ENCODE data around the gene KRT81. TPM values are rescaled to one million over a fixed set of nuclear protein-coding genes. Genes with fewer than 3 reads are reported as not detected.
"Not testable (repeated sequence)": the region's sequence is repeated elsewhere in the genome, so short reads cannot be mapped to it uniquely, and the experiment has no call there.

The KRT81 gene
- total RNA-seq, 1 experiment from 2014 or later = 0.70 TPM

DNA sequence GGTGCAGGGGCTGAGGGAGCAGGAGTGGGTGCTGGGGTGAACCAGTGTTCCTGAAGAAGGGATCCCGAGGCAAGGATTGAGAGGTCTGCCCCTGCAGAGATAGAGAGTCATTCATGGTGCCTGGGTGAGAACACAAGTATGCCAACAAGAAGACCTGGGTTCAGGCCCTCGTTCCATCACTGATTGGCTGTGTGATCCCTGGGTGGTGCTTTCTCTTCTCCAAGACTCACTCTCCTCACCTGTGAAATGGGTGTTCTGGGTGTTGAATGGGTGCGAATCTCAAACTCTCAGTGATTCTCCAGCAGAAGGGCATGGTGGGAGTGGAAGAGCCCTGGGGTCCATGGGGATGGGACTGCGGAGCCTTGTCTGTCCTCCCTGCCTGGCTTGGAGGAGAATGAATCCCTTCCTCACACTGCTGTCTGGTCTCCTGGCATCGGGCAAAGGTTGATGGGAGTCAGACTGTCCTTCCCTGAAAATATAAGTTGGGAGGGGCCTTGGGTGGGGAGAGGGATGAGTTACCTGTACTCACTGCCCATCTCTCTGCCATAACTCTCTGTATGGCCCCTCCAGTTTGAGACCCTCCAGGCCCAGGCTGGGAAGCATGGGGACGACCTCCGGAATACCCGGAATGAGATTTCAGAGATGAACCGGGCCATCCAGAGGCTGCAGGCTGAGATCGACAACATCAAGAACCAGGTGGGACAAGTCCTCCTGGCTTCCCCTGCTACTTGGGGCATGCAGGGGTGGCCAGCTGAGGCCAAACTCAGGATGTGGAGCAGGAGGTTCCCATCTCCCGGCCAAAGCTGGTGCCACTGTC lies 48.7 kb downstream of the KRT81 start:
- TF ChIP-seq SP1 (CRISPR knock-in tag; conservative IDR thresholded peaks at IDR 0.05) (no peak), KAT7 (CRISPR knock-in tag; IDR thresholded peaks at IDR 0.05; ENCODE audit: borderline replicate concordance) (no peak), RORB (CRISPR knock-in tag; IDR thresholded peaks at IDR 0.05) (no peak)
- H3K4me3 Mint-ChIP-seq = no peak overlapping the region
- H3K27ac Mint-ChIP-seq = no peak overlapping the region
- POLR2A ChIA-PET = no interaction called here
- no peaks in the 10 kb centered on the region for H3K9me3 Mint-ChIP-seq
- CTCF ChIA-PET = interaction anchor here (1.2 to 6.3 kb wide), 5 partner anchors 17 to 36 kb away, joined by 3 to 48 read pairs (median 7); no protein-coding TSS in a partner anchor
- no peak for ATAC-seq
- no peaks in the 10 kb centered on the region for H3K36me3 Mint-ChIP-seq
- peaks cover 43% of the 10 kb centered on the region for H3K4me1 Mint-ChIP-seq
- DNase-seq (ENCODE audit: low spot score) = no peak
- H3K27me3 Mint-ChIP-seq (ENCODE audit: low read depth) = 0 out of 2 replicates have a peak, but pooled peaks cover 3% of the 10 kb centered on the region

DNA sequence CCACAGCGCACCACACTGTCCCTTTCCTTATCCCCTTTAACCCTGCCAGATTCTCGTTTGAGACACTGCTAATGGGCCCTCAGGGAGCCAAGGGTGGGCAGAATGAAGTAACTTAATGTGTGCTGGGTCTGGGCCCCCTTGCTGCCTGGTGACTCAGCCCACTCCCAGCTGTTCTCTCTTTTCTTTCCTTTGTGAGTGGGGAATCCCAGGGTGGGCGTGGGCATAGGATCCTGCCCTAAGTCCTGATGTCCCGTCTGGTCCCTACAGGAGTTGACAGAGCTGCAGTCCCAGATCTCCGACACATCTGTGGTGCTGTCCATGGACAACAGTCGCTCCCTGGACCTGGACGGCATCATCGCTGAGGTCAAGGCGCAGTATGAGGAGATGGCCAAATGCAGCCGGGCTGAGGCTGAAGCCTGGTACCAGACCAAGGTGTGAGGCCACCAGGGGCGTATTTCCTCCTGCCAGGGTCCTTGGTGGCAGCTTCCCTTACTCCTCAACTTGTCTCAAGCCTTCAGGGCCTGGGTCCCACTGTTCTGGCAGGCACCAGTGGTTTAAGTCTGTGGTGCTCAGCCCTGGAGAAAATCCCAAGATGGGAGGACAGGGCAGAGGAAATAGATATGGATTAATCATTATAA lies 50.0 kb downstream of the KRT81 start:
- ChIA-PET CTCF (interaction anchor here (0.6 to 6.3 kb wide), 7 partner anchors 9 to 624 kb away, joined by 3 to 48 read pairs (median 3); no protein-coding TSS in a partner anchor), POLR2A (no interaction called here)
- Mint-ChIP-seq H3K4me3 (no peak overlapping the region), H3K27ac (no peak overlapping the region), H3K4me1 (peaks cover 41% of the 10 kb centered on the region), H3K9me3 (no peaks in the 10 kb centered on the region), H3K27me3 (ENCODE audit: low read depth) (no peaks in the 10 kb centered on the region; the same call in 1 of the 2 replicates), H3K36me3 (no peaks in the 10 kb centered on the region)
- no peak for DNase-seq (ENCODE audit: low spot score)
- TF ChIP-seq GRHL2 (CRISPR knock-in tag; IDR thresholded peaks at IDR 0.05; ENCODE audit: insufficient replicate concordance, severe bottlenecking) (no peak), NFE2L1 (CRISPR knock-in tag; IDR thresholded peaks at IDR 0.05) (no peak), MYBL2 (CRISPR knock-in tag; IDR thresholded peaks at IDR 0.05) (no peak), SMAD3 (CRISPR knock-in tag; IDR thresholded peaks at IDR 0.05; ENCODE audit: borderline replicate concordance) (no peak), PRRX2 (CRISPR knock-in tag; IDR thresholded peaks at IDR 0.05) (no peak), RORB (CRISPR knock-in tag; IDR thresholded peaks at IDR 0.05) (no peak), TCF7 (CRISPR knock-in tag; IDR thresholded peaks at IDR 0.05; ENCODE audit: low read depth) (no peak), TEAD4 (CRISPR knock-in tag; IDR thresholded peaks at IDR 0.05) (no peak), RELA (CRISPR knock-in tag; IDR thresholded peaks at IDR 0.05; ENCODE audit: borderline replicate concordance) (no peak)
- TF ChIP-seq, protein P1, sequence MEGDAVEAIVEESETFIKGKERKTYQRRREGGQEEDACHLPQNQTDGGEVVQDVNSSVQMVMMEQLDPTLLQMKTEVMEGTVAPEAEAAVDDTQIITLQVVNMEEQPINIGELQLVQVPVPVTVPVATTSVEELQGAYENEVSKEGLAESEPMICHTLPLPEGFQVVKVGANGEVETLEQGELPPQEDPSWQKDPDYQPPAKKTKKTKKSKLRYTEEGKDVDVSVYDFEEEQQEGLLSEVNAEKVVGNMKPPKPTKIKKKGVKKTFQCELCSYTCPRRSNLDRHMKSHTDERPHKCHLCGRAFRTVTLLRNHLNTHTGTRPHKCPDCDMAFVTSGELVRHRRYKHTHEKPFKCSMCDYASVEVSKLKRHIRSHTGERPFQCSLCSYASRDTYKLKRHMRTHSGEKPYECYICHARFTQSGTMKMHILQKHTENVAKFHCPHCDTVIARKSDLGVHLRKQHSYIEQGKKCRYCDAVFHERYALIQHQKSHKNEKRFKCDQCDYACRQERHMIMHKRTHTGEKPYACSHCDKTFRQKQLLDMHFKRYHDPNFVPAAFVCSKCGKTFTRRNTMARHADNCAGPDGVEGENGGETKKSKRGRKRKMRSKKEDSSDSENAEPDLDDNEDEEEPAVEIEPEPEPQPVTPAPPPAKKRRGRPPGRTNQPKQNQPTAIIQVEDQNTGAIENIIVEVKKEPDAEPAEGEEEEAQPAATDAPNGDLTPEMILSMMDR (IDR thresholded peaks at IDR 0.05) = no peak
- TF ChIP-seq, protein P2, sequence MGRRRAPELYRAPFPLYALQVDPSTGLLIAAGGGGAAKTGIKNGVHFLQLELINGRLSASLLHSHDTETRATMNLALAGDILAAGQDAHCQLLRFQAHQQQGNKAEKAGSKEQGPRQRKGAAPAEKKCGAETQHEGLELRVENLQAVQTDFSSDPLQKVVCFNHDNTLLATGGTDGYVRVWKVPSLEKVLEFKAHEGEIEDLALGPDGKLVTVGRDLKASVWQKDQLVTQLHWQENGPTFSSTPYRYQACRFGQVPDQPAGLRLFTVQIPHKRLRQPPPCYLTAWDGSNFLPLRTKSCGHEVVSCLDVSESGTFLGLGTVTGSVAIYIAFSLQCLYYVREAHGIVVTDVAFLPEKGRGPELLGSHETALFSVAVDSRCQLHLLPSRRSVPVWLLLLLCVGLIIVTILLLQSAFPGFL (CRISPR knock-in tag; IDR thresholded peaks at IDR 0.05; ENCODE audit: borderline replicate concordance) = no peak
- TF ChIP-seq, protein P3, sequence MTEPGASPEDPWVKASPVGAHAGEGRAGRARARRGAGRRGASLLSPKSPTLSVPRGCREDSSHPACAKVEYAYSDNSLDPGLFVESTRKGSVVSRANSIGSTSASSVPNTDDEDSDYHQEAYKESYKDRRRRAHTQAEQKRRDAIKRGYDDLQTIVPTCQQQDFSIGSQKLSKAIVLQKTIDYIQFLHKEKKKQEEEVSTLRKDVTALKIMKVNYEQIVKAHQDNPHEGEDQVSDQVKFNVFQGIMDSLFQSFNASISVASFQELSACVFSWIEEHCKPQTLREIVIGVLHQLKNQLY (CRISPR knock-in tag; IDR thresholded peaks at IDR 0.05) = no peak
- TF ChIP-seq, protein P4, sequence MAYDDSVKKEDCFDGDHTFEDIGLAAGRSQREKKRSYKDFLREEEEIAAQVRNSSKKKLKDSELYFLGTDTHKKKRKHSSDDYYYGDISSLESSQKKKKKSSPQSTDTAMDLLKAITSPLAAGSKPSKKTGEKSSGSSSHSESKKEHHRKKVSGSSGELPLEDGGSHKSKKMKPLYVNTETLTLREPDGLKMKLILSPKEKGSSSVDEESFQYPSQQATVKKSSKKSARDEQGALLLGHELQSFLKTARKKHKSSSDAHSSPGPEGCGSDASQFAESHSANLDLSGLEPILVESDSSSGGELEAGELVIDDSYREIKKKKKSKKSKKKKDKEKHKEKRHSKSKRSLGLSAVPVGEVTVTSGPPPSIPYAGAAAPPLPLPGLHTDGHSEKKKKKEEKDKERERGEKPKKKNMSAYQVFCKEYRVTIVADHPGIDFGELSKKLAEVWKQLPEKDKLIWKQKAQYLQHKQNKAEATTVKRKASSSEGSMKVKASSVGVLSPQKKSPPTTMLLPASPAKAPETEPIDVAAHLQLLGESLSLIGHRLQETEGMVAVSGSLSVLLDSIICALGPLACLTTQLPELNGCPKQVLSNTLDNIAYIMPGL (CRISPR knock-in tag; IDR thresholded peaks at IDR 0.05) = no peak
- TF ChIP-seq, protein P5, sequence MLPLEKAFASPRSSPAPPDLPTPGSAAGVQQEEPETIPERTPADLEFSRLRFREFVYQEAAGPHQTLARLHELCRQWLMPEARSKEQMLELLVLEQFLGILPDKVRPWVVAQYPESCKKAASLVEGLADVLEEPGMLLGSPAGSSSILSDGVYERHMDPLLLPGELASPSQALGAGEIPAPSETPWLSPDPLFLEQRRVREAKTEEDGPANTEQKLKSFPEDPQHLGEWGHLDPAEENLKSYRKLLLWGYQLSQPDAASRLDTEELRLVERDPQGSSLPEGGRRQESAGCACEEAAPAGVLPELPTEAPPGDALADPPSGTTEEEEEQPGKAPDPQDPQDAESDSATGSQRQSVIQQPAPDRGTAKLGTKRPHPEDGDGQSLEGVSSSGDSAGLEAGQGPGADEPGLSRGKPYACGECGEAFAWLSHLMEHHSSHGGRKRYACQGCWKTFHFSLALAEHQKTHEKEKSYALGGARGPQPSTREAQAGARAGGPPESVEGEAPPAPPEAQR (CRISPR knock-in tag; IDR thresholded peaks at IDR 0.05) = no peak
- no peak for ATAC-seq

DNA sequence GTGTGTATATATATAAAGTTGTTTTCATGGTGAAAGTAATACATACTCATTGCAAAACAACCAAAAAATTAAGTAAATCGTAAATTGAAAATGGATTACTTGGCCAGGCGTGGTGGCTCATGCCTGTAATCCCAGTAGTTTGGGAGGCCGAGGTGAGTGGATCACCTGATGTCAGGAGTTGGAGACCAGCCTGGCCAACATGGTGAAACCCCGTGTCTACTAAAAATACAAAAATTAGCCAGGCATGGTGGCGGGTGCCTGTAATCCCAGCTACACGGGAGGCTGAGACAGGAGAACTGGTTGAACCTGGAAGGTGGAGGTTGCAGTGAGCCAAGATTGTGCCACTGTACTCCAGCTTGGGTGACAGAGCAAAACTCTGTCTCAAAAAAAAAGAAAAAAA lies 51.1 kb downstream of the KRT81 start:
- H3K36me3 Mint-ChIP-seq; H3K4me3 Mint-ChIP-seq; H3K27ac Mint-ChIP-seq; H3K27me3 Mint-ChIP-seq (ENCODE audit: low read depth); POLR2A ChIA-PET; ATAC-seq; DNase-seq (ENCODE audit: low spot score); H3K9me3 Mint-ChIP-seq: not testable (repeated sequence)
- H3K4me1 Mint-ChIP-seq = peaks cover 37% of the 10 kb centered on the region
- CTCF ChIA-PET = interaction anchor here (0.9 to 6.3 kb wide), 5 partner anchors 8 to 65 kb away, joined by 3 to 48 read pairs (median 3); no protein-coding TSS in a partner anchor

Data from WTC11 (cell line).